Astrocyte (in vitro differentiated cells and primary cell): ENCODE data around the gene ITGB2. TPM values are rescaled to one million over a fixed set of nuclear protein-coding genes. Genes with fewer than 3 reads are reported as not detected.

Experiments used
- DNase-seq: peaks from one replicate; pipeline ENCODE4 v3.0.0-alpha.2; 2010; ENCODE audit warnings: low read depth
- FAIRE-seq: peaks from 2 replicates; lab custom pipeline; 2011; peaks lifted over from hg19 to GRCh38; lab: Jason Lieb, UNC
- H2AFZ ChIP-seq: 2 replicates; pipeline ENCODE4 v1.6.0; 2012; ENCODE audit warnings: low read depth, low read length, inconsistent platforms
- H3K27ac ChIP-seq: 2 replicates; pipeline ENCODE4 v1.5.1; 2011; ENCODE audit warnings: low read depth, low read length, inconsistent platforms
- H3K27me3 ChIP-seq: 2 replicates; pipeline ENCODE4 v1.6.0; 2011; ENCODE audit warnings: low read length, inconsistent platforms; ENCODE audit not compliant: insufficient read depth
- H3K36me3 ChIP-seq: 2 replicates; pipeline ENCODE4 v1.5.1; 2011; ENCODE audit warnings: low read length, inconsistent platforms; ENCODE audit not compliant: insufficient read depth
- H3K4me1 ChIP-seq: 2 replicates; pipeline ENCODE4 v1.5.1; 2011; ENCODE audit warnings: low read length, inconsistent platforms; ENCODE audit not compliant: insufficient read depth
- H3K4me2 ChIP-seq: 2 replicates; pipeline ENCODE4 v1.6.0; 2012; ENCODE audit warnings: low read length, inconsistent platforms
- H3K4me3 ChIP-seq: 2 replicates; pipeline ENCODE4 v1.5.1; 2011; ENCODE audit warnings: low read depth, mild to moderate bottlenecking, low read length, inconsistent platforms; ENCODE audit not compliant: insufficient read depth
- H3K79me2 ChIP-seq: 2 replicates; pipeline ENCODE4 v1.6.0; 2012; ENCODE audit warnings: mild to moderate bottlenecking, low read length, inconsistent platforms; ENCODE audit not compliant: insufficient read depth
- H3K9ac ChIP-seq: 2 replicates; pipeline ENCODE4 v1.6.0; 2012; ENCODE audit warnings: mild to moderate bottlenecking, low read length, inconsistent platforms
- H3K9me3 ChIP-seq: 2 replicates; pipeline ENCODE4 v1.5.1; 2012; ENCODE audit warnings: low read depth, mild to moderate bottlenecking, low read length, inconsistent platforms; ENCODE audit not compliant: insufficient read depth
- H4K20me1 ChIP-seq: 2 replicates; pipeline ENCODE4 v1.6.0; 2012; ENCODE audit warnings: low read length, inconsistent platforms; ENCODE audit not compliant: insufficient read depth
- H3K27ac Mint-ChIP-seq: one replicate; pipeline ENCODE4 v1.8.0; 2021; ENCODE audit warnings: mild to moderate bottlenecking, mixed read lengths; ENCODE audit not compliant: unreplicated experiment
- H3K27me3 Mint-ChIP-seq: one replicate; pipeline ENCODE4 v1.8.0; 2021; ENCODE audit warnings: low read depth, mixed read lengths; ENCODE audit not compliant: unreplicated experiment
- H3K36me3 Mint-ChIP-seq: one replicate; pipeline ENCODE4 v1.8.0; 2021; ENCODE audit warnings: low read depth, mixed read lengths; ENCODE audit not compliant: unreplicated experiment
- H3K4me1 Mint-ChIP-seq: one replicate; pipeline ENCODE4 v1.8.0; 2021; ENCODE audit warnings: low read depth, mixed read lengths; ENCODE audit not compliant: unreplicated experiment
- H3K4me3 Mint-ChIP-seq: one replicate; pipeline ENCODE4 v1.8.0; 2021; ENCODE audit warnings: mild to moderate bottlenecking, moderate library complexity, mixed read lengths; ENCODE audit not compliant: unreplicated experiment
- H3K9me3 Mint-ChIP-seq: one replicate; pipeline ENCODE4 v1.8.0; 2021; ENCODE audit warnings: mild to moderate bottlenecking, mixed read lengths; ENCODE audit not compliant: unreplicated experiment
- CTCF ChIP-seq: IDR thresholded peaks from 2 replicates; pipeline ENCODE4 v1.5.1; 2011; ENCODE audit warnings: low read depth, mild to moderate bottlenecking, inconsistent platforms, low read length, moderate library complexity; ENCODE audit not compliant: insufficient read depth
- EZH2 ChIP-seq: IDR thresholded peaks from 2 replicates; pipeline ENCODE4 v1.6.1; 2012; ENCODE audit warnings: mild to moderate bottlenecking, low read length, inconsistent platforms; ENCODE audit not compliant: insufficient read depth
- total RNA-seq: library from RNA; stranded (reverse); gene quantifications from 2 replicates; pipeline ENCODE4 v1.2.1, GENCODE V29; 2021

The ITGB2 gene
- total RNA-seq, 1 donor from 2014 or later = 0.61 TPM

GRCh38 chr21:44872323-44872648 is 48.4 kb downstream of the ITGB2 start:
- peak overlapping the region; percentile 89 for H3K27ac Mint-ChIP-seq
- no peaks in the 10 kb centered on the region for H3K9me3 ChIP-seq

GRCh38 chr21:44871576-44872269 is 49.0 kb downstream of the ITGB2 start:
- Histone ChIP-seq H3K9ac (peak overlapping the region; percentile 85), H3K27me3 (no peaks in the 10 kb centered on the region), H4K20me1 (peaks cover 59% of the 10 kb centered on the region), H3K4me2 (peak overlapping the region; percentile 94), H2AFZ (no peak overlapping the region), H3K9me3 (no peaks in the 10 kb centered on the region), H3K4me1 (peaks cover 68% of the 10 kb centered on the region), H3K27ac (peak overlapping the region; percentile 56), H3K4me3 (peak overlapping the region; percentile 85), H3K79me2 (peaks cover 56% of the 10 kb centered on the region), H3K36me3 (no peaks in the 10 kb centered on the region)
- Mint-ChIP-seq H3K9me3 (no peaks in the 10 kb centered on the region), H3K27ac (peak overlapping the region; percentile 60), H3K4me1 (peaks cover 46% of the 10 kb centered on the region), H3K4me3 (peak overlapping the region; percentile 96), H3K36me3 (peaks cover 2% of the 10 kb centered on the region), H3K27me3 (peaks cover 3% of the 10 kb centered on the region)
- DNase-seq (peak; percentile 72), FAIRE-seq (no peak)
- TF ChIP-seq EZH2 = no peak
- no peak for TF ChIP-seq CTCF

More at GRCh38 chr21:44872323-44872648, 48.4 kb downstream of the ITGB2 start:
- Mint-ChIP-seq H3K4me3 (peak overlapping the region; percentile 96), H3K27me3 (peaks cover 3% of the 10 kb centered on the region), H3K4me1 (peaks cover 41% of the 10 kb centered on the region), H3K36me3 (peaks cover 2% of the 10 kb centered on the region), H3K9me3 (no peaks in the 10 kb centered on the region)
- TF ChIP-seq CTCF (no peak), EZH2 (no peak)
- H3K36me3 ChIP-seq = no peaks in the 10 kb centered on the region
- peak overlapping the region; percentile 85 for H3K9ac ChIP-seq
- peak overlapping the region; percentile 56 for H3K27ac ChIP-seq
- peak overlapping the region; percentile 94 for H3K4me2 ChIP-seq
- peaks cover 62% of the 10 kb centered on the region for H3K4me1 ChIP-seq
- peaks cover 50% of the 10 kb centered on the region for H3K79me2 ChIP-seq
- H3K4me3 ChIP-seq = peak overlapping the region; percentile 85
- peaks cover 53% of the 10 kb centered on the region for H4K20me1 ChIP-seq
- H3K27me3 ChIP-seq = no peaks in the 10 kb centered on the region
- no peak for DNase-seq
- no peak for FAIRE-seq
- no peak overlapping the region for H2AFZ ChIP-seq

GRCh38 chr21:44870748-44871495 is 49.8 kb downstream of the ITGB2 start:
- Histone ChIP-seq H3K9ac (peak overlapping the region; percentile 85), H2AFZ (no peak overlapping the region), H4K20me1 (peaks cover 67% of the 10 kb centered on the region), H3K36me3 (no peaks in the 10 kb centered on the region), H3K4me1 (peaks cover 76% of the 10 kb centered on the region), H3K27ac (peak overlapping the region; percentile 88), H3K27me3 (no peaks in the 10 kb centered on the region), H3K79me2 (peaks cover 64% of the 10 kb centered on the region), H3K4me2 (peak overlapping the region; percentile 94), H3K4me3 (peak overlapping the region; percentile 85), H3K9me3 (no peaks in the 10 kb centered on the region)
- H3K27ac Mint-ChIP-seq = peak overlapping the region; percentile 20
- no peaks in the 10 kb centered on the region for H3K27me3 Mint-ChIP-seq
- peak overlapping the region; percentile 96 for H3K4me3 Mint-ChIP-seq
- TF ChIP-seq EZH2 (no peak), CTCF (no peak)
- DNase-seq = peak; percentile 26
- no peaks in the 10 kb centered on the region for H3K9me3 Mint-ChIP-seq
- H3K36me3 Mint-ChIP-seq = peaks cover 4% of the 10 kb centered on the region
- FAIRE-seq = no peak
- peaks cover 54% of the 10 kb centered on the region for H3K4me1 Mint-ChIP-seq
